Heart left ventricle (tissue), 13 donors: ENCODE results near the gene BAX.

Experiments
- POLR2A ChIP-seq, 2 donors: fragments of 450-650 bp; IDR thresholded peaks; one replicate each; pipeline ENCODE4 v1.6.1; 2017; ENCODE audit warnings: antibody characterized with exemption in 2 of 2, mild to moderate bottlenecking in 2 of 2, moderate library complexity in 2 of 2
- TF ChIP-seq, protein P1 (sequence below), 12 donors: fragments of 200-600 bp; sonication (generic) in 4 of 12; IDR thresholded peaks; one replicate each; pipeline versions ENCODE4 v1.5.0 to v1.8.0; 2018 to 2022; ENCODE audit warnings: antibody characterized with exemption in 12 of 12, mild to moderate bottlenecking in 5 of 12
- donor health status: ischemic (EF 13 %, LVEDD 7.1; RV severe dilation, severe dysfunction).
- donor health status: DM: no; HTN: yes; CAD: no.
- donor health status: DM: no; HTN: no; CAD: no.
- donor health status: ischemic (EF 25% LVEDD 6.9; RV normal size, moderate dysfunction).
- donor health status: ischemic (EF 25% LVEDD 5.7; RV mildly dilated, moderate dysfunction).
- donor health status: ischemic (EF 35%, LVEDD 5.7; RV mildly dilated, moderate dysfunction).
- donor health status: nonischemic (EF 11% LVEDD 7.7; RV severe dilation, severe dysfunction).
- donor health status: DM: yes; HTN: yes; CAD: no.
- donor health status: PGD.
- donor health status: ischemic (EF 29% LVEDD 5.4; RV normal size, mild dysfunction).
- donor health status: nonischemic (EF 23%, LVEDD 6.1; RV moderate dilation, normal function).

DNA sequence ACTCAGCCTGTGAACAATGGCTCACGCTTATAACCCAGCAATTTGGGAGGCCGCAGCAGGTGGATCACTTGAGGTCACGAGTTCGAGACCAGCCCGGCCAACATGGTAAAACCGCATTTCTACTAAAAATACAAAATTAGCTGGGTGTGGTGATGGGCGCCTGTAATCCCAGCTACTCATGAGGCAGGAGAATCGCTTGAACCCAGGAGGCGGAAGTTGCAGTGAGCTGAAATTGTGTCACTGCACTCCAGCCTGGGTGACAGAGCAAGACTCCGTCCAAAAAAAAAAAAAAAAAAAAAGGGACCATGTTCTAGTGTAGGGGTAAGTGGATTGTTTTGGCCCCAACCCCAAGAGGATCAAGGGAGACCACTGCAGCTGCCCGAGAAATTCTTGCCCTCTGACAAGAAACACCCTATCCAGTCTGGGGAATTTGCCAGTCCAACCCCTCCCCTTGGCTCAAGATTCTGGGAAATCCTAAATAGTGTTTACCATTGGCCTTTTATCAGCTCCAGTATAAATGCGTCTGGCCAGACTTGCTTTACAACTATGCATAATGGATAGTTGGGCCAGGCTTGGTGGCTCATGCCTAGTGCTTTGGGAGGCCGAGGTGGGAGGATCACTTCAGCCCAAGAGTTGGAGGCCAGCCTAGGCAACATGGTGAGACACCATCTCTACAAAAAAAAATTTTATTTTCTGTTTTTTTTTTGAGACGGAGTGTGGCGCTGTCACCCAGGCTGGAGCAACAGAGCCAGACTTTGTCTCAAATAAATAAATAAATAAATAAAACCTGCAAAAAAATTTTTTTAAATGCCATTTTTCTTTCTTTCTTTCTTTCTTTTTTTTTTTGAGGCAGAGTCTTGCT lies 26.3 kb upstream of the BAX start:
- TF ChIP-seq, protein P1, sequence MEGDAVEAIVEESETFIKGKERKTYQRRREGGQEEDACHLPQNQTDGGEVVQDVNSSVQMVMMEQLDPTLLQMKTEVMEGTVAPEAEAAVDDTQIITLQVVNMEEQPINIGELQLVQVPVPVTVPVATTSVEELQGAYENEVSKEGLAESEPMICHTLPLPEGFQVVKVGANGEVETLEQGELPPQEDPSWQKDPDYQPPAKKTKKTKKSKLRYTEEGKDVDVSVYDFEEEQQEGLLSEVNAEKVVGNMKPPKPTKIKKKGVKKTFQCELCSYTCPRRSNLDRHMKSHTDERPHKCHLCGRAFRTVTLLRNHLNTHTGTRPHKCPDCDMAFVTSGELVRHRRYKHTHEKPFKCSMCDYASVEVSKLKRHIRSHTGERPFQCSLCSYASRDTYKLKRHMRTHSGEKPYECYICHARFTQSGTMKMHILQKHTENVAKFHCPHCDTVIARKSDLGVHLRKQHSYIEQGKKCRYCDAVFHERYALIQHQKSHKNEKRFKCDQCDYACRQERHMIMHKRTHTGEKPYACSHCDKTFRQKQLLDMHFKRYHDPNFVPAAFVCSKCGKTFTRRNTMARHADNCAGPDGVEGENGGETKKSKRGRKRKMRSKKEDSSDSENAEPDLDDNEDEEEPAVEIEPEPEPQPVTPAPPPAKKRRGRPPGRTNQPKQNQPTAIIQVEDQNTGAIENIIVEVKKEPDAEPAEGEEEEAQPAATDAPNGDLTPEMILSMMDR (IDR thresholded peaks at IDR 0.05), result no peak
- no peak for TF ChIP-seq POLR2A (IDR thresholded peaks at IDR 0.05)
